DND-41 (cell line): ENCODE data around the gene MYO1D.

Experiments
- ATAC-seq: fragments of 200-7000 bp; cut with Tn5 transposase; 3 replicates; pipeline ENCODE4 v1.9.1; 2021; ENCODE audit warnings: low read depth; ENCODE audit not compliant: insufficient read depth
- DNase-seq: peaks from one replicate; pipeline ENCODE4 v3.0.0-alpha.2; 2020
- H2AFZ ChIP-seq: 2 replicates; pipeline ENCODE4 v1.6.0; 2012; ENCODE audit warnings: low read depth, low read length
- H3K27ac ChIP-seq: 2 replicates; pipeline ENCODE4 v1.5.1; 2012; ENCODE audit warnings: low read length, inconsistent platforms
- H3K27me3 ChIP-seq: fragments of 200-600 bp; sonication (generic); 2 replicates; pipeline ENCODE4 v1.6.0; 2012; ENCODE audit warnings: low read length, mild to moderate bottlenecking, inconsistent platforms; ENCODE audit not compliant: insufficient read depth, poor library complexity
- H3K36me3 ChIP-seq: 2 replicates; pipeline ENCODE4 v1.5.1; 2012; ENCODE audit warnings: low read length, inconsistent platforms; ENCODE audit not compliant: insufficient read depth
- H3K4me1 ChIP-seq: 2 replicates; pipeline ENCODE4 v1.5.1; 2012; ENCODE audit warnings: mild to moderate bottlenecking, low read length; ENCODE audit not compliant: insufficient read depth
- H3K4me2 ChIP-seq: 2 replicates; pipeline ENCODE4 v1.6.0; 2012; ENCODE audit warnings: mild to moderate bottlenecking, moderate library complexity, low read length, inconsistent platforms; ENCODE audit not compliant: insufficient read depth
- H3K4me3 ChIP-seq, 2 experiments: fragments of 200-600 bp in 1 of 2; shearing (Covaris generic) in 1 of 2; 2 replicates each; pipeline ENCODE4 v1.5.1; 2012 to 2016; ENCODE audit warnings: inconsistent platforms in 2 of 2, low read length in 2 of 2, mild to moderate bottlenecking in 2 of 2, low read depth in 1 of 2, moderate library complexity in 1 of 2
- H3K79me2 ChIP-seq: 2 replicates; pipeline ENCODE4 v1.6.0; 2012; ENCODE audit warnings: low read length, inconsistent platforms; ENCODE audit not compliant: insufficient read depth
- H3K9ac ChIP-seq: 2 replicates; pipeline ENCODE4 v1.6.0; 2012; ENCODE audit warnings: low read depth, mild to moderate bottlenecking, inconsistent platforms, low read length, moderate library complexity
- H3K9me3 ChIP-seq: 2 replicates; pipeline ENCODE4 v1.5.1; 2012; ENCODE audit warnings: low read length, moderate library complexity, mild to moderate bottlenecking, inconsistent platforms; ENCODE audit not compliant: insufficient read depth, severe bottlenecking
- H4K20me1 ChIP-seq: 2 replicates; pipeline ENCODE4 v1.6.0; 2012; ENCODE audit warnings: low read length; ENCODE audit not compliant: insufficient read depth
- CTCF ChIP-seq: IDR thresholded peaks from 2 replicates; pipeline ENCODE4 v1.5.1; 2012; ENCODE audit warnings: borderline replicate concordance, low read length, moderate library complexity, mild to moderate bottlenecking; ENCODE audit not compliant: poor library complexity, severe bottlenecking; ENCODE audit errors: extremely low read depth
- EZH2 ChIP-seq: IDR thresholded peaks from 3 replicates; pipeline ENCODE4 v1.6.1; 2012; ENCODE audit warnings: borderline replicate concordance, low read depth, mild to moderate bottlenecking, moderate library complexity, low read length, inconsistent platforms; ENCODE audit not compliant: severe bottlenecking

MYO1D gene

DNA sequence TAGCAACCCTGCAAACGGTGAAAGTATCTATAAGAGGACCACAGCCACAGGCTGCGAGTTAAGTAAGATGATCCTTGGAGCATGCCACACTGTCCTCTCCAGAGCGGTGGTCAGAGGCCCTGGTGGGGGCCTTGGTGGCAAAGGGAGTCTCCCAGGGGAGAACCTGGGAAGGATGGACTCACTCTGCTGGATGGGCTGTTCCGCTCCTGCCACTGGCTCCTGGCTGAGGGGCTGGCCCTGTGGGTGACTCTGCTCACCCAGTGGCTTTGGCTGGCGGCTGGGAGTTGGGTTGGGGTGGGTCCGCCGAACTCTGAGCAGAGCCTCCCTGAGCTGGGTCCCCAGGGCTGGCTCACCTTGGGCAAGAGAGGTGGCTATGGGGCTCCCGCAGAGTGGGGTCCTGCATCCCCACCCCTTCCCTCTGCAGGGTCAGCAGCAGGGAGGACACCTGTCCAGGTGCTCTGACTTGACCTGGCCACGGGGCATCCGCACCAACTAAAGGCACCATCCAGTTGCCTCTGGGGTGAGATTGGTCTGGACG, 382.9 kb downstream of the MYO1D start:
- Histone ChIP-seq H3K27me3 (no peaks in the 10 kb centered on the region), H3K4me2 (no peak overlapping the region), H3K4me3 (no peak overlapping the region), H3K9ac (no peak overlapping the region), H2AFZ (no peak overlapping the region), H3K36me3 (0 out of 2 replicates have a peak, but pooled peaks cover 11% of the 10 kb centered on the region), H3K79me2 (no peaks in the 10 kb centered on the region), H4K20me1 (peaks cover 7% of the 10 kb centered on the region; the same call in 1 of the 2 replicates), H3K27ac (no peak overlapping the region), H3K9me3 (no peaks in the 10 kb centered on the region), H3K4me1 (peaks cover 4% of the 10 kb centered on the region; the same call in 1 of the 2 replicates)
- no peak for ATAC-seq
- TF ChIP-seq CTCF (no peak), EZH2 (no peak)
- DNase-seq = no peak

- ATAC-seq (no peak), DNase-seq (no peak)
- H3K9me3 ChIP-seq = no peaks in the 10 kb centered on the region
- H3K9ac ChIP-seq = no peak overlapping the region
- H3K27me3 ChIP-seq = no peaks in the 10 kb centered on the region
- no peak overlapping the region for H3K4me3 ChIP-seq
- peaks cover 11% of the 10 kb centered on the region; the same call in 1 of the 2 replicates for H4K20me1 ChIP-seq
- H2AFZ ChIP-seq = no peak overlapping the region
- H3K4me2 ChIP-seq = no peak overlapping the region
- TF ChIP-seq CTCF (no peak), EZH2 (no peak)
- peaks cover 15% of the 10 kb centered on the region; the same call in 1 of the 2 replicates for H3K36me3 ChIP-seq
- no peaks in the 10 kb centered on the region for H3K79me2 ChIP-seq
- no peak overlapping the region for H3K27ac ChIP-seq
- peaks cover 9% of the 10 kb centered on the region for H3K4me1 ChIP-seq
These were observed 383.4 kb downstream of the MYO1D start for GRCh38 chr17:32493571-32493970.

GRCh38 chr17:32492648-32493289, 384.2 kb downstream of the MYO1D start:
- Histone ChIP-seq H3K4me1 (peaks cover 17% of the 10 kb centered on the region), H3K27me3 (no peaks in the 10 kb centered on the region), H3K36me3 (peaks cover 23% of the 10 kb centered on the region), H3K9ac (no peak overlapping the region), H3K79me2 (peaks cover 4% of the 10 kb centered on the region; the same call in 1 of the 2 replicates), H3K4me2 (no peak overlapping the region), H3K27ac (no peak overlapping the region), H4K20me1 (peaks cover 19% of the 10 kb centered on the region), H3K4me3 (no peak overlapping the region), H2AFZ (no peak overlapping the region), H3K9me3 (no peaks in the 10 kb centered on the region)
- DNase-seq (no peak), ATAC-seq (no peak)
- no peak for TF ChIP-seq EZH2
- no peak for TF ChIP-seq CTCF
